DND-41 (cell line): ENCODE measurements around the gene LDB1.

Experiments used
- EZH2 ChIP-seq: IDR thresholded peaks from 3 replicates; pipeline ENCODE4 v1.6.1; 2012; ENCODE audit warnings: borderline replicate concordance, low read depth, mild to moderate bottlenecking, moderate library complexity, low read length, inconsistent platforms; ENCODE audit not compliant: severe bottlenecking
- TF ChIP-seq, protein P1 (sequence below): IDR thresholded peaks from 2 replicates; pipeline ENCODE4 v1.5.1; 2012; ENCODE audit warnings: borderline replicate concordance, low read length, moderate library complexity, mild to moderate bottlenecking; ENCODE audit not compliant: poor library complexity, severe bottlenecking; ENCODE audit errors: extremely low read depth

DNA sequence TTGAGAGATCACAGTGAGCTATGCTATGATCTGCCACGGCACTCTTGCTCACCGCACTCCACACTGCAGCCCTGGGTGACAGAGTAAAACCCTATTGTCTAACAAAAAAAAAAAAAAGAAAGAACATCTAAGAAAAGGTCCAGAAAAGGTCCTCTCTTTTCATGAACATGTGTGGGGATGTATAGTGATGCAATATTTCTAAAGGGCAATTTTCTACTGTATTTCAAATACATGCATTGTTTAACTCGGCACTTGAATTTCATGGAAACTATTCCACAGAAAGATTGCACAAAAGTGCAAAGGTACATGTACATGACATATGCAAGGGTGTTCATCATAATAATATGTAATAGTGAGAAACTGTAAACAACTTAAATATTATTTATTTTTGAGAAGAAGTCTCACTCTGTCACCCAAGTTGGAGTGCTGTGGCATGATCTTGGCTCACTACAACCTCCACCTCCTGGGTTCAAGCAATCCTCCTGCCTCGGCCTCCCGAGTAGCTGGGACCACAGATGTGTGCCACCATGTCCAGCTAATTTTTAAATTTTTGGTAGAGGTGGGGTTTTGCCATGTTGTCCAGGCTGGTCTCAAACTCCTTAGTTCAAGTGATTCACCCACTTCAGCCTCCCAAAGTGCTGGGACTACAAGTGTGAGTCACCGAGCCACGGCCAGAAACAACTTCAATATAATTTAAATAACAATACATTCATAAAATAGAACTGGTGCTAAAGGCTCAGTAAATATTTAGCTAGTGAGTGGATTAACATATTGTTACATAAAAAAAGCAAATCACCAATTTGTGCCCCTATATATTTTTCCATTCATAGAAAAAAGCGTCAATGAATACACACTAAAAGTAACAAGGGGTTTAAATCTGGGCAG lies 11.4 kb upstream of the LDB1 start:
- TF ChIP-seq, protein P1, sequence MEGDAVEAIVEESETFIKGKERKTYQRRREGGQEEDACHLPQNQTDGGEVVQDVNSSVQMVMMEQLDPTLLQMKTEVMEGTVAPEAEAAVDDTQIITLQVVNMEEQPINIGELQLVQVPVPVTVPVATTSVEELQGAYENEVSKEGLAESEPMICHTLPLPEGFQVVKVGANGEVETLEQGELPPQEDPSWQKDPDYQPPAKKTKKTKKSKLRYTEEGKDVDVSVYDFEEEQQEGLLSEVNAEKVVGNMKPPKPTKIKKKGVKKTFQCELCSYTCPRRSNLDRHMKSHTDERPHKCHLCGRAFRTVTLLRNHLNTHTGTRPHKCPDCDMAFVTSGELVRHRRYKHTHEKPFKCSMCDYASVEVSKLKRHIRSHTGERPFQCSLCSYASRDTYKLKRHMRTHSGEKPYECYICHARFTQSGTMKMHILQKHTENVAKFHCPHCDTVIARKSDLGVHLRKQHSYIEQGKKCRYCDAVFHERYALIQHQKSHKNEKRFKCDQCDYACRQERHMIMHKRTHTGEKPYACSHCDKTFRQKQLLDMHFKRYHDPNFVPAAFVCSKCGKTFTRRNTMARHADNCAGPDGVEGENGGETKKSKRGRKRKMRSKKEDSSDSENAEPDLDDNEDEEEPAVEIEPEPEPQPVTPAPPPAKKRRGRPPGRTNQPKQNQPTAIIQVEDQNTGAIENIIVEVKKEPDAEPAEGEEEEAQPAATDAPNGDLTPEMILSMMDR: no peak
- no peak for TF ChIP-seq EZH2
